Muscle of arm (tissue), 14 donors: Measurements from ENCODE around the gene CCDC47. TPM values are rescaled to one million over a fixed set of nuclear protein-coding genes. Genes with fewer than 3 reads are reported as not detected.
"Not testable (repeated sequence)": the region's sequence is repeated elsewhere in the genome, so short reads cannot be mapped to it uniquely, and the experiment has no call there.

Experiments
- DNase-seq: peaks from one replicate; pipeline ENCODE4 v3.0.0-alpha.2; 2013
- long read RNA-seq, 11 donors: transcript quantifications; one replicate each; lab custom pipeline, GENCODE V29; 2026
- polyA plus RNA-seq, 12 donors: library from polyadenylated mRNA; unstranded; fragments of 120-200 nt; gene quantifications; one replicate each; pipeline ENCODE4 v1.2.1, GENCODE V29; 2013; ENCODE audit not compliant: insufficient read length in 12 of 12

Gene CCDC47, protein sequence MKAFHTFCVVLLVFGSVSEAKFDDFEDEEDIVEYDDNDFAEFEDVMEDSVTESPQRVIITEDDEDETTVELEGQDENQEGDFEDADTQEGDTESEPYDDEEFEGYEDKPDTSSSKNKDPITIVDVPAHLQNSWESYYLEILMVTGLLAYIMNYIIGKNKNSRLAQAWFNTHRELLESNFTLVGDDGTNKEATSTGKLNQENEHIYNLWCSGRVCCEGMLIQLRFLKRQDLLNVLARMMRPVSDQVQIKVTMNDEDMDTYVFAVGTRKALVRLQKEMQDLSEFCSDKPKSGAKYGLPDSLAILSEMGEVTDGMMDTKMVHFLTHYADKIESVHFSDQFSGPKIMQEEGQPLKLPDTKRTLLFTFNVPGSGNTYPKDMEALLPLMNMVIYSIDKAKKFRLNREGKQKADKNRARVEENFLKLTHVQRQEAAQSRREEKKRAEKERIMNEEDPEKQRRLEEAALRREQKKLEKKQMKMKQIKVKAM
- 10 to 100 TPM in 11 of 12 donors, not detected in 1; 43.8 to 73.2 (median 59.4) TPM for polyA plus RNA-seq
- long read RNA-seq, donor 1, transcript CCDC47-201 (13 exons, 3,466 nt), result major isoform, 13 of 31 reads
- long read RNA-seq, donor 1, transcript CCDC47-206 (2 exons, 588 nt), result minor isoform, 6 of 31 reads
- long read RNA-seq, donor 1, transcript CCDC47-204 (12 exons, 1,719 nt), result minor isoform, 6 of 31 reads
- long read RNA-seq, donor 1, partial matches to known transcripts, result 6 of 31 reads
- long read RNA-seq, donor 1, other reads (novel, unspliced or antisense), result 0 of 31 reads
- long read RNA-seq, donor 2, transcript CCDC47-201 (13 exons, 3,466 nt), result major isoform, 20 of 29 reads
- long read RNA-seq, donor 2, partial matches to known transcripts, result 7 of 29 reads
- long read RNA-seq, donor 2, other reads (novel, unspliced or antisense), result 0 of 29 reads
- long read RNA-seq, donor 3, transcript CCDC47-201 (13 exons, 3,466 nt), result major isoform, 6 of 7 reads
- long read RNA-seq, donor 3, partial matches to known transcripts, result 0 of 7 reads
- long read RNA-seq, donor 3, other reads (novel, unspliced or antisense), result 0 of 7 reads
- long read RNA-seq, donor 4, transcript CCDC47-201 (13 exons, 3,466 nt), result major isoform, 6 of 10 reads
- long read RNA-seq, donor 4, partial matches to known transcripts, result 0 of 10 reads
- long read RNA-seq, donor 4, other reads (novel, unspliced or antisense), result 0 of 10 reads
- long read RNA-seq, donor 5, transcript CCDC47-201 (13 exons, 3,466 nt), result major isoform, 28 of 33 reads
- long read RNA-seq, donor 5, partial matches to known transcripts, result 0 of 33 reads
- long read RNA-seq, donor 5, other reads (novel, unspliced or antisense), result 0 of 33 reads
- long read RNA-seq, donor 6, transcript CCDC47-201 (13 exons, 3,466 nt), result major isoform, 7 of 16 reads
- long read RNA-seq, donor 6, partial matches to known transcripts, result 0 of 16 reads
- long read RNA-seq, donor 6, other reads (novel, unspliced or antisense), result 7 of 16 reads
- long read RNA-seq, donor 7, transcript CCDC47-201 (13 exons, 3,466 nt), result major isoform, 5 of 6 reads
- long read RNA-seq, donor 7, partial matches to known transcripts, result 0 of 6 reads
- long read RNA-seq, donor 7, other reads (novel, unspliced or antisense), result 0 of 6 reads
- long read RNA-seq, donor 8, transcript CCDC47-201 (13 exons, 3,466 nt), result major isoform, 18 of 32 reads
- long read RNA-seq, donor 8, partial matches to known transcripts, result 8 of 32 reads
- long read RNA-seq, donor 8, other reads (novel, unspliced or antisense), result 0 of 32 reads
- long read RNA-seq, donor 9, transcript CCDC47-201 (13 exons, 3,466 nt), result major isoform, 5 of 8 reads
- long read RNA-seq, donor 9, partial matches to known transcripts, result 0 of 8 reads
- long read RNA-seq, donor 9, other reads (novel, unspliced or antisense), result 0 of 8 reads
- long read RNA-seq, donor 10, transcript CCDC47-201 (13 exons, 3,466 nt), result major isoform, 11 of 14 reads
- long read RNA-seq, donor 10, partial matches to known transcripts, result 0 of 14 reads
- long read RNA-seq, donor 10, other reads (novel, unspliced or antisense), result 0 of 14 reads
- long read RNA-seq, donor 11, transcript CCDC47-201 (13 exons, 3,466 nt), result major isoform, 11 of 15 reads
- long read RNA-seq, donor 11, partial matches to known transcripts, result 0 of 15 reads
- long read RNA-seq, donor 11, other reads (novel, unspliced or antisense), result 0 of 15 reads

DNA sequence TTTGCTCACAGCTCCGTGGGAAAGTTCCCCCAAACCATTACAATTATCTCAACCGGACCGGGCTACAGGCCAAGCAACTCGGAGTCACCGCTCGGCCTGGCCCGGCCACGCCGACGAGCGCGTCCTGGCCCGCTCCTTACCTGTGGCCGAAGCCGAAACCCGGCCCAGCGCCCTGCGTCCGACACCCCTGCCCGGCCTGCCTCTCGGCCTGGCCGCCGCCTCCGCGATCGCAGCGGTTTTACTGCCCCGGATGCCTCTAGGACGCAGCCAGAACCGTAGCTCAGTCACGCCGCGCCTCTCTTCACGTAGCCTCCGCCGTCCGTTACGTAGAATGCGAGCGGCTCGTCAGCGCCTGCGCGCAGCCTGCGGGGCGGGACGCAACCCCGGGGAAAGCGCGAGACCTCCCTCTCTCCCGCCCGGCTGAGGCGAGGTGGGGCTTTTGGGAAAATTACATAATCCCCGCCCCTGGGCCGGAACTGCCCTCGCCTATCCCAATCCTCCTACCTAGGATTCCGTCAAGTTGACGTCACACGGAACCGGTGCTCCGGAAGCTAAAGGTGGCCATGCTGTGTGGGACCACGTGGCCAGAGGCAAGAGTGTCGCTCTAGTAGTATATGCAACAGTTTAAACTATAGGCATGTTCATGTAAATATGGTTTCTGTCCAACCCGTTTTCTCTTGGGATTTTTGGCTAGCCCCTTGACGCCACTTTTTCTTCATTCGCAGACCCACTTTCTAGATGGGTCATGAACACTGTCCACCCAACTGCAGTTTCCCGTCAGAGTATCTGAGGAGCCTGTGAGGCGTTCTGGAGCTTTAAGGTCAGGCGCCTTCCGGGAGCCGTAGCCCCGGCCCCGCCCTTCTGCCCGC is at the start of gene CCDC47:
TSS of gene CCDC47 (minus strand) at position 326 of the 869 bp plus-strand sequence. CDS start 7,422 bp downstream, outside the sequence.
- DNase-seq, result peak; percentile 100

DNA sequence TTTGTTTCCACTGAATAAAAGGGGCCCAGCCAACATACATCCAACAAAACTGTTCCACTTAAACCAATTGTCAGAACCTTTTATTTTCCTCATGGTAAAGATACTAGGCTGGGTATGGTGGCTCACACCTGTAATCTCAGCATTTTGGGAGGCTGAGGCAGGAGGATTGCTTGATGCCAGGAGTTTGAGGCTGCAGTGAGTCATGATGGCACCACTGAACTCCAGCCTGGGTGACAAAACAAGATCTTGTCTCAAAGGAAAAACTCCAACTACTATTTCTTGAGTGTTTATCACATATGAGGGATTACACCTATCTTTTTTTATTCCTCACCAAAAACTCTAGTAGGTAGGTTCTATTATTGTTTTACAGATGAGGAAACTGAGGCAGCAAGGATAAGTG is 49.1 kb upstream of the CCDC47 start:
- no peak for DNase-seq

DNA sequence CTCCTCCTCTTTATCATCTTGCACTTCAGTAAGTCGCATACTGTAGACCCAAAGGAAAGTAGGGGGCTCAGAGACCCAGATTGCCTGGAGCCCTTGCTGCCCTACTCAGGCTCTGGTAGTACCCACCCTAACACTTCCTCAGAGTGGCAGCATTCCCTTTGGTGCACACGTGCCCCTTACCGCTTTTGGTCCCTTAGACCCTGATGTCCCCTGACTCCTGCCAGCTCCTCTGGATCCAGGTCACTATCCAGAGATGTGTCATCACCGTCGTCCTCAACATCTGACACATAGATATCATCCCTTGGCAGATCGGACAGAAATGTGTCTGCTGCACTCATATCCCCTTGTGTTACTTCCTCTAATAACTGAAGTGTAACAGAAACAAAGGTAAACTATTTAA is 48.4 kb upstream of the CCDC47 start:
- no peak for DNase-seq

DNA sequence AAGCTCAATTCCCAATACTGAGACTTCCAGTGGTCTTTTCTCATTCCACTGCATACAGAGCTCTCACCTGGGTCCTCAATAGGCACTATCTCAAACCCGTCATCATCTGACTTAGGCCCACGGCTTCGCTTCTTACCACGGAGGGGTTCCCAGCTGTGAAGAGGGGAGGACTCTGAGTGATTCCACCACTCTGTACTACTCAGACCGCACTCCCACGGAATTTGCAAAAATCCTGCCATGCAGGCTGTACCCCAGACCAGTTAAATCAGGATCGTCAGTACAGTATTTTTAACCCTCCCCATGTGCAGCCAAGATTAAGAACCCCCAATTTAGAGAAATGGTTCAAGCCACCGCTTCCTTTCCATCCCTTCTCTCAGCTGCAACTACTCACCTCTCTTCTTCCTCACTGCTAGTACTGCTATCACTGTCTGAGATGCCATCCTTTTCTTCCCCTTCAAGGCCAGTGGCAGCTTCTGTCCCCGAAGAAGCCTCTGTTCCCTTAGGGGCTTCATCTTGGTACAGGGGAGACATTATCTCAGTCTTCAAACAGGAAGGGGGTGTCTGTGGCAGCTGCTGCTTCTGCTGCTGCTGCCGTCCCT is 47.7 kb upstream of the CCDC47 start:
- no peak for DNase-seq

DNA sequence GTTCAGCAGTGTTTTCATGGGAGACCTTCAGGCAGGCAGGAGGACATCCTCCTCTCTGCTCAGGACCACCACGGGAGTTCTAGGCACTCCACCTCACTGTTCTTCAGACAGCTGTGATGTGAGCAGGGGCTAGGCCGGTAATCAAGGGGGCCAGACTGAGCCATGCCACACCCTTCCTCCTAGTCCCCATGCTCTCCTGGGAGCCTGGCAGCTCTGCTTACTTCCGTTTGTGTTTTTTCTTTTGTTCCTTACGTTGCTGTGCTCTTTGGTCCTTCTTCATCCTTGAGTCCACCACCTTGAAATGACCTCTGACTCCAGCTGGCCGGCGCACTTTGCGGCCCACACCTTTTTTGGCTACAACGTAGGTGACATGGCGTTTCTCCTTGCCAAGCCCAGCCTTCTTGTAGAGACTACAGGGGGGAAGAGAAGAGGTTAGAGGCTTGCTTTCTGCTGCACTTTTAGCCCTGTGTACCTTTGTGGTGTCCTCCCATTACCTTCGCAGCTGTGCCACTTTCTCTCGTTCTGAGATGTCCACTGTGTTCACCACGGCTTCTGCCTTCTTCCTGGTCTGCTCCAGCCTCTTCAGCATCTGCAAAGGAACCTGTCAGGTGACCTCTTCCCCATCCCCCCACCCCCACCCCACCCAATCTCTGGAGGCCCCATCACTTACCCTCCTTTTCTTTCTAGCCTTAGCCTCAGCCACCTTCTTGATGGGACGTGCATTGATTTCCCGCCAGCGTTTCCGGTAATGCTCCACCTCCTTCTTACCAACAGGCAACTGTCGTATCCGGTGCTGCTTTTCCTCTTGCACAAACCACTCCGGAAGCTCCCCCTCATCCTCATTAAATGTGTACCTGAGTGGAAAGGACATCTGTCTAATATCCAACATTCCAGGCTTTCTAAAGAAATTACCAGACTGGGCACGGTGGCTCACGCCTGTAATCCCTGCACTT is 46.5 kb upstream of the CCDC47 start:
- DNase-seq, result no peak

DNA sequence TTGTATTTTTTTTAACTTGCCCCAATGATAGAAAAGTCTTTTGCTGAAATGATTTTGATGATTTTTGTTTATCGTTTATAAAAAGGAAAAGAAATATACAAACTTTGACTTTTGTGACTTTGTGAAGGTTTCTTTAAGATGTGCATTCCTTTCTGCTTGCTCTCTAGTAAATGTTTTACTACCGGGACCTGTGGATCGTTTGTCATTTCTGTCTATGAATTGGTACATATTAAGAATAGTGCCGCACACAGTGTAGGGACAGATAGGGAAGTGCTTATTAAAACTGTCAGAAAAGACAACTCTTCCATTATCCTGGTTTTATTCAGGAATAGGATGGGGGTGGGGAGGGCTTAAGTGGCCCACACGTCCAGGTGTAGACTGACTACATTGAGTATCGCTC is 45.7 kb upstream of the CCDC47 start:
- no peak for DNase-seq

DNA sequence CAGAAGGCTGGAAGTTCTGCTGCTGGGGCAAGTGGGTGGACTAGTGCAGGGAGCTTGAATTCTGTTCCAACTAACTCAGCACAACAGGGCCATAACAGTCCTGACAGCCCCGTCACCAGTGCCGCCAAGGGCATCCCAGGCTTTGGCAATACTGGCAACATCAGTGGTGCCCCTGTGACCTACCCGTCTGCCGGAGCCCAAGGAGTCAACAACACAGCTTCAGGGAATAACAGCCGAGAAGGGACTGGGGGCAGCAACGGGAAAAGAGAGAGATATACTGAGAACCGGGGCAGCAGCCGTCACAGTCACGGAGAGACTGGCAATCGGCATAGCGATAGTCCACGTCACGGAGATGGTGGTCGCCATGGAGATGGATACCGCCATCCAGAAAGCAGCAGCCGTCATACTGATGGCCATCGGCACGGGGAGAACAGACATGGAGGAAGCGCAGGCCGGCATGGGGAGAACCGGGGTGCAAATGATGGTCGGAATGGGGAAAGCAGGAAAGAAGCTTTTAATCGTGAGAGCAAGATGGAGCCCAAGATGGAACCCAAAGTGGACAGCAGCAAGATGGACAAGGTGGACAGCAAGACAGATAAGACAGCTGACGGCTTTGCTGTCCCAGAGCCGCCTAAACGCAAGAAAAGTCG is 44.5 kb upstream of the CCDC47 start:
- no peak for DNase-seq

DNA sequence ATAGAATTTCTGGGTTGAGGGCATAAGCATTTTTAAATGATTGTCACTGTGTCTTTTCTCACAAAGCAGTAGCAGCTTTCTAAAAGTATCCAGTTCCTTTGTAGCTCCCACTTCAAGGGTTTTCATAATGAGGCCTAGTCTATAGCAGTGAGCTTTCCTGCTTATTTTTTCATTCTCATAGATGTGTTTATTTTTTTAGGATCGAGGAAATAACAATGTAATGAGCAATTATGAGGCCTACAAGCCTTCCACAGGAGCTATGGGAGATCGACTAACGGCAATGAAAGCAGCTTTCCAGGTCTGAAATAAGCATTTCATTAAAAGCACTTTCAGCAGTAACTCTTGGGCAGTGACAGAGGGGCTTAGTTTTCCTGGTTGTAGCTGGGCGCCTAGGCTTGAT is 43.3 kb upstream of the CCDC47 start:
- no peak for DNase-seq

DNA sequence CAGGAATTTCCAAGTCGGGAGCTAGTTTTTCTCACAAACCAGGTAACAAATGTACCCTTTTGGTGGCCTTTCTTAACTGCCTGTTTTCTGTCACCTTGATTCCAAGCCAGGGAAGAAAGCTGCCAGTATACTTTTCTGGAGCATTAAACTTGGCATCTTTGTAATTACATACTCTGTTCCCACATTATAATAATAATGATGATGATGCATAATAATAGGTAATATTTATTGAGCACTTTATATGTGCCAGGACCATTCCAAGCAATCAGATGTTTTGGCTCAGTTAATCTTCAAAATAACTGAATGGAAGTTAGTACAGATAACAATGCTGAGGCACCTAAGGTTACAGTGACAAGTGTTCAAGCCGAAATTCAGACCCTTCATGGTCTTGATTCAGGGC is 42.7 kb upstream of the CCDC47 start:
- DNase-seq, result no peak

DNA sequence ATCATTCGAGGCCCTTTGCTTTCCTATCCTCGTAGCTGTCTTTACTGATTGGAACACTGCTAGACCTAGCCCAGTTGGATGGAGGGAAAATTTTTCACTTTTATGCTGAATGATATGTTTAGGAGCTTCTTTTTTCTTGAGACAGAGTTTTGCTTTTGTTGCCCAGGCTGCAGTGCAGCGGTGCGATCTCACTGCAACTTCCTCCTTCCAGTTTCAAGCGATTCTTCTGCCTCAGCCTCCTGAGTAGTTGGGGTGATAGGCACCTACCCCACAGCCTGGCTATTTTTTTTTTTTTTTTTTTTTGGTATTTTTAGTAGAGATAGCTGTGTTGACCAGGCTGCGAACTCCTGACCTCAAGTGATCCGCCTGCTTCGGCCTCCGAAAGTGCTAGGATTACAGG is 36.6 kb upstream of the CCDC47 start:
- no peak for DNase-seq

DNA sequence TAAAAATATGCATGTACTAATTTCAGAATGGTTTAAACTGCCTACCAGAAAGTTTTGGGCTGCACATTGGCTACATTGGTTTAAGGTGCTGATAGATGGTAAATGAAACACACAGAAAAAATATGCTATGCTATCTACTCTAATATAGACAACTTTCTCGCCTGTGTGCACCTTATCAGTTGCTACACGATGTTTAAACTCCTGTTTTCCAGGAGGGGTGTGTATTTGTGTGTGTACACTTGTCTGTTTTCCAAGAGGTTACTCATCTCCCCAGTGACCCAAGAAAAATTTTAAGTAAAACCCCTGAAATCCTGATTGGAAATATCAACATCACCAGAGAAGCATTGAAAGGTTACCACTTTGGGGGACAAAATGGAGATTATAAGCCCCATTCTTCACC is 32.2 kb upstream of the CCDC47 start:
- no peak for DNase-seq

DNA sequence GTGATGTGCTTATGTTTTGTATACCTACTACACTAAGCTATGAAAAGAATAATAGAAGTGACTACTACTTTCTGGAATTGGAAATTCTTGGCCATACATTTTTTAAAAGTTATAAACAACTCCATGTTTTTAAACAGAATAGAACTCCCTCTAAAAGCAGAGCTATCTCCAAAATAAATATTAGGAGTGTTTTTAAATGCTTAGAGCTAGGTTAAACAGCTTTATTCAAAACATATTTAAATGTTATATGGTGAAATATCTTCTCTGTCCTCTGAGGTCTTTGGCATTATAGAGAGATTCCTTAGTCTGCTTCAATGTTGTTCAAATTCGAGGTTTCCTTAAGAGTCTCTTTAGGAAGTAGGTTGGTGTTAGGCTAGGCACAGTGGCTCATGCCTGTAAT is 30.9 kb upstream of the CCDC47 start:
- DNase-seq, result no peak

DNA sequence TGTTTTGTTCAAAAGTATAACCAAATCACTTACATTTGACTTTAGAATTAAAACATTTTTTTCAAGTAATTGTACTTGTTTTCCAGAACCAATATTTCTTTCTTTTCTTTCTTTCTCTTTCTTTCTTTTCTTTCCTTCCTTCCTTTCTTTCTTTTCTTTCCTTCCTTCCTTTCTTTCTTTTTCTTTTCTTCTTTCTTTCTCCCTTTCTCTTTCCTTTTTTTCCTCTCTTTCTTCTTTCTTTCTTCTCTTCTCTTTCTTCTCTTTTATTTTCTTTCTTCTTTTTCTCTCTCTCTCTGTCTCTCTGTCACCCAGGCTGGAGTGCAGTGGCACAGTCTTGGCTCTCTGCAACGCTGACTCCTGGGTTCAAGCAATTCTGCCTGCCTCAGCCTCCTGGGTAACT is 27.4 kb upstream of the CCDC47 start:
- DNase-seq, result no peak

DNA sequence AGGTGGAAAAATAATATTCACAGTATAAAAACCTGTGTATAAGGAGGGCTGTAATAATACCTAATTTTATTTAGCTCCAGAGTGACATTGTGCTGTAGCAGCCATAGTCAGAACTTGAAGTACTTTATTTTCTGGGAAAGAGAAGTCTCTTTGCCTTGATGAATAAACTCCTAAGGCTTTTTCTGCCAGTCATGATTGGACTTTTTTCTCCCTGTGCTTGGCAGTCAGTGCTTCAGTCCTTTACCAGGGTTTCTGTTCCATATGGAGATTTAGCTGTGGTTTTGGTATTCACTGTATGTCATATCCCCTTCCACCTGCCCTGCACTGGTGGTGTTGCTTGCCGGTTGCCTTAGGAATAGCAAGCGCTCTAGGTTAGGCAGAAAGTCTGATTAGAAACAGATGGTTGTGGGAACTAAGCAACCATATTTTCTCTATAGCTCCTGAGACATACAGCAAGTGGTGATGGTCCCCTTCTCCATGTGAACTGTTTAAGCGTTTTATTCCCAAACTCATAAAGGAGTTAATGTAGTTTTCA is 25.2 kb upstream of the CCDC47 start:
- no peak for DNase-seq

DNA sequence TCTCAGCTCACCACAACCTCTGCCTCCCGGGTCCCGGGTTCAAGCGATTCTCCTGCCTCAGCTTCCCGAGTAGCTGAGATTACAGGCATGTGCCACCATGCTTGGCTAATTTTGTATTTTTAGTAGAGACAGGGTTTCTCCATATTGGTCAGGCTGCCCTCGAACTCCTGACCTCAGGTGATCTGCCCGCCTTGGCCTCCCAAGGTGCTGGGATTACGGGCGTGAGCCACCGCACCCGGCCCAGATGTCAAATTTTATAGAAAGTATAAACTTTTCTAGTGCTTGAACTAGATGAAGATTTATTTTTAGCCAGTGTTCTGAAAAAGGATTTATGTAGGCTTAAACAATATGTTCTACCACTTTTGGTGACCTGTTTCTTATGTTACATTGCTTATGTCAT is 23.0 kb upstream of the CCDC47 start:
- not testable (repeated sequence) for DNase-seq

DNA sequence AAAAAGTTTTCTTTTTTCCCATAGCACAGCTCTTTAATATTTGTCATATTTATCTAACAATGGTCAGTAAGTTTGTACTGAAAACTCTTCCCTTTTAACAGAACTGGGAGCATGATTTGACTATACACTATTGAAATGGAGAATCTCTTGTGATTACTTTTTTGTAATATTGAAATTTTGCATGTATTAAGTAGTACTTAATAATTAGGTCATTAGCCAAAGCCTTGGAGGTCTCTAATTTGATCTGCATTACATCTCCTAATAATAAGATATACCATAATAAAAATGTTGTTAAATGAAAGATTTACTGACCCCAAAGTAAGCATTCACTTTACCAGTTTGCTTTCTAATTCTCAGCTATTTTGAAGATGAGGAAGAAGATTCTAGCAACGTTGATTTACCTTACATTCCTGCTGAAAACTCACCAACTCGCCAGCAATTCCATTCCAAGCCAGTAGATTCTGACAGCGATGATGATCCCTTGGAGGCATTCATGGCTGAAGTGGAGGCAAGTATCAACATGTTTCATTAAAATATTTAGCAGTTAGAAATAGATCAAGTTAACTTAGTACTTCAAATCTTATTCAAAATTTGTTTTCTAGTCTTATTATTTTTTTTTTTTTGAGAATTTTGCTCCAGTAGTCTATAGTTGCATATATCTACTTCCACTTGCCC is 18.8 kb upstream of the CCDC47 start:
- no peak for DNase-seq
